Prostate gland (tissue), 2 donors: ENCODE results near the gene GPAM.

ENCODE experiments used
- POLR2A ChIP-seq: fragments of 450-650 bp; IDR thresholded peaks from one replicate; pipeline ENCODE4 v1.6.1; 2016; ENCODE audit warnings: antibody characterized with exemption, mild to moderate bottlenecking
- TF ChIP-seq, protein P1 (sequence below), 4 experiments: fragments of 200-600 bp in 2 of 4; fragments of 450-650 bp in 2 of 4; sonication (generic) in 2 of 4; IDR thresholded peaks; 1 replicate in 3 of 4; 2 replicates in 1 of 4; pipeline ENCODE4 v1.5.1; 2016 to 2019; ENCODE audit warnings: antibody characterized with exemption in 4 of 4, mild to moderate bottlenecking in 2 of 4, moderate library complexity in 2 of 4

DNA sequence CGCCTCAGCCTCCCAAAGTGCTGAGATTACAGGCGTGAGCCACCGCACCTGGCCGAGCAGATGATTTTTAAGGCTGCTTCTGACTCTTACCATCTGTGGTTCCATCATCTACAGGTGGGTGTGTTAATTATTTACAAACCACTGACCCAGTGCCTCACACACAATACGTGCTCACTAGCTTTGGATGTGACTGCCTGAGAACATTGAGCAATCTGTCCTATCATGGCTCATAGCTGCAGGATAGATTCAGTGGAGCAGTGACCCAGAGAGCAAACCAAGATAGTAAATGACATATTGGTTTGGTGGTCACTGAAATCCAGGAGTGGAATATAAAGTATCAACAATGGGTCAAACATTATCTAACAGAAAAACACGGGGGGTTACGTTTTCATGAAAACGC, 24.1 kb downstream of the GPAM start:
- TF ChIP-seq POLR2A, result no peak
- TF ChIP-seq, protein P1, sequence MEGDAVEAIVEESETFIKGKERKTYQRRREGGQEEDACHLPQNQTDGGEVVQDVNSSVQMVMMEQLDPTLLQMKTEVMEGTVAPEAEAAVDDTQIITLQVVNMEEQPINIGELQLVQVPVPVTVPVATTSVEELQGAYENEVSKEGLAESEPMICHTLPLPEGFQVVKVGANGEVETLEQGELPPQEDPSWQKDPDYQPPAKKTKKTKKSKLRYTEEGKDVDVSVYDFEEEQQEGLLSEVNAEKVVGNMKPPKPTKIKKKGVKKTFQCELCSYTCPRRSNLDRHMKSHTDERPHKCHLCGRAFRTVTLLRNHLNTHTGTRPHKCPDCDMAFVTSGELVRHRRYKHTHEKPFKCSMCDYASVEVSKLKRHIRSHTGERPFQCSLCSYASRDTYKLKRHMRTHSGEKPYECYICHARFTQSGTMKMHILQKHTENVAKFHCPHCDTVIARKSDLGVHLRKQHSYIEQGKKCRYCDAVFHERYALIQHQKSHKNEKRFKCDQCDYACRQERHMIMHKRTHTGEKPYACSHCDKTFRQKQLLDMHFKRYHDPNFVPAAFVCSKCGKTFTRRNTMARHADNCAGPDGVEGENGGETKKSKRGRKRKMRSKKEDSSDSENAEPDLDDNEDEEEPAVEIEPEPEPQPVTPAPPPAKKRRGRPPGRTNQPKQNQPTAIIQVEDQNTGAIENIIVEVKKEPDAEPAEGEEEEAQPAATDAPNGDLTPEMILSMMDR (IDR thresholded peaks at IDR 0.05), result no peak
